HL-60 (cell line): Measurements from ENCODE around the gene DOCK7.

Experiments used
- DNase-seq, 2 experiments: peaks; one replicate each; pipeline ENCODE4 v3.0.0-alpha.2; 2010 to 2020; ENCODE audit warnings: low read depth in 1 of 2, low spot score in 1 of 2
- H3K27ac ChIP-seq: fragments of 250-450 bp; sonication (Bioruptor Pico); replicated peaks from 2 replicates; pipeline ENCODE4 v1.5.1; 2020; ENCODE audit warnings: mild to moderate bottlenecking, moderate library complexity
- H3K27me3 ChIP-seq: fragments of 250-450 bp; sonication (Bioruptor Pico); 2 replicates; pipeline ENCODE4 v1.5.1; 2021; ENCODE audit warnings: mild to moderate bottlenecking, moderate library complexity; ENCODE audit not compliant: insufficient read depth, poor library complexity, severe bottlenecking
- H3K4me3 ChIP-seq: replicated peaks from 2 replicates; pipeline ENCODE4 v1.5.1; 2011; ENCODE audit warnings: mild to moderate bottlenecking, control low read depth, low read length; ENCODE audit not compliant: insufficient read depth
- CTCF ChIP-seq: IDR thresholded peaks from one replicate; pipeline ENCODE4 v1.5.1; 2011; ENCODE audit warnings: low read length, control low read depth, inconsistent platforms; ENCODE audit not compliant: insufficient read depth
- GABPA ChIP-seq: IDR thresholded peaks from 2 replicates; pipeline ENCODE4 v1.6.1; 2012; ENCODE audit warnings: low read depth
- POLR2AphosphoS5 ChIP-seq: IDR thresholded peaks from 2 replicates; pipeline ENCODE4 v1.6.1; 2012; ENCODE audit warnings: low read depth
- REST ChIP-seq: IDR thresholded peaks from 2 replicates; pipeline ENCODE4 v1.6.1; 2012; ENCODE audit warnings: low read depth; ENCODE audit not compliant: insufficient replicate concordance
- SPI1 ChIP-seq: IDR thresholded peaks from 2 replicates; pipeline ENCODE4 v1.6.1; 2012; ENCODE audit warnings: low read depth, mild to moderate bottlenecking, borderline replicate concordance

Gene DOCK7

GRCh38 chr1:62434618-62435001 lies 253.6 kb downstream of the DOCK7 start:
- Histone ChIP-seq H3K4me3 (no peak overlapping the region), H3K27ac (no peak overlapping the region), H3K27me3 (no peaks in the 10 kb centered on the region)
- TF ChIP-seq POLR2AphosphoS5, result no peak
- no peak for TF ChIP-seq GABPA
- TF ChIP-seq SPI1, result no peak
- TF ChIP-seq CTCF, result no peak
- TF ChIP-seq REST, result no peak
- no peak for DNase-seq

- no peaks in the 10 kb centered on the region for H3K27me3 ChIP-seq
- TF ChIP-seq CTCF, result no peak
- TF ChIP-seq REST, result no peak
- TF ChIP-seq POLR2AphosphoS5, result no peak
- TF ChIP-seq SPI1, result no peak
- TF ChIP-seq GABPA, result no peak
- no peak overlapping the region for H3K27ac ChIP-seq
- no peak overlapping the region for H3K4me3 ChIP-seq
- DNase-seq, result no peak
These were observed 254.1 kb downstream of the DOCK7 start for GRCh38 chr1:62433861-62434617.

- Histone ChIP-seq H3K27ac (no peak overlapping the region), H3K27me3 (no peaks in the 10 kb centered on the region), H3K4me3 (no peak overlapping the region)
- no peak for TF ChIP-seq POLR2AphosphoS5
- TF ChIP-seq SPI1, result no peak
- TF ChIP-seq REST, result no peak
- TF ChIP-seq CTCF, result no peak
- no peak for TF ChIP-seq GABPA
- DNase-seq, result no peak
These were observed 258.6 kb downstream of the DOCK7 start for GRCh38 chr1:62429581-62429980.
